ENCODE data around the gene FAIM.
"Not testable (repeated sequence)": the region's sequence is repeated elsewhere in the genome, so short reads cannot be mapped to it uniquely, and the experiment has no call there.

FAIM gene

GRCh38 chr3:138593488-138594149 lies 15.0 kb upstream of the FAIM start:
- Mint-ChIP-seq H3K36me3 (ENCODE audit: low read depth) (peaks cover 11% of the 10 kb centered on the region), H3K4me3 (peak overlapping the region; percentile 85 to 92 (median 91)), H3K27ac (peak overlapping the region; percentile 79 to 93 (median 88)), H3K27me3 (ENCODE audit: low read depth) (no peaks in the 10 kb centered on the region), H3K9me3 (no peaks in the 10 kb centered on the region), H3K4me1 (no peaks in the 10 kb centered on the region)
- no peak for TF ChIP-seq CTCF (IDR thresholded peaks at IDR 0.05; ENCODE audit: unreplicated experiment in 3 of 3)

- Mint-ChIP-seq H3K4me1 (no peaks in the 10 kb centered on the region), H3K27ac (peak within 1 kb of the TSS; percentile 79 to 94 (median 93)), H3K27me3 (ENCODE audit: low read depth) (no peaks in the 10 kb centered on the region), H3K36me3 (ENCODE audit: low read depth) (peaks cover 6% of the 10 kb centered on the region), H3K4me3 (peak within 1 kb of the TSS; percentile 85 to 92 (median 91)), H3K9me3 (no peaks in the 10 kb centered on the region)
- peak; percentile 86 to 99 (median 95) for TF ChIP-seq CTCF (IDR thresholded peaks at IDR 0.05; ENCODE audit: unreplicated experiment in 3 of 3)
These were observed 14.2 kb upstream of the FAIM start, which contains the start of gene CEP70 for GRCh38 chr3:138594150-138594934. Gene CEP70, minus strand, starts transcription at chr3:138594260. Its CDS starts 21,333 bp downstream, at chr3:138572927.

- no peaks in the 10 kb centered on the region for H3K9me3 Mint-ChIP-seq
- H3K27ac Mint-ChIP-seq = peak overlapping the region; percentile 75 to 94 (median 93)
- H3K4me1 Mint-ChIP-seq = no peaks in the 10 kb centered on the region
- peaks cover 6% of the 10 kb centered on the region for H3K36me3 Mint-ChIP-seq (ENCODE audit: low read depth)
- H3K27me3 Mint-ChIP-seq (ENCODE audit: low read depth) = no peaks in the 10 kb centered on the region
- H3K4me3 Mint-ChIP-seq = peak overlapping the region; percentile 85 to 92 (median 91)
- TF ChIP-seq CTCF (IDR thresholded peaks at IDR 0.05; ENCODE audit: unreplicated experiment in 3 of 3) = no peak
These were observed 13.5 kb upstream of the FAIM start for GRCh38 chr3:138594935-138595610.

- not testable (repeated sequence) for H3K27ac Mint-ChIP-seq; H3K4me1 Mint-ChIP-seq; H3K36me3 Mint-ChIP-seq (ENCODE audit: low read depth); H3K4me3 Mint-ChIP-seq; H3K27me3 Mint-ChIP-seq (ENCODE audit: low read depth); H3K9me3 Mint-ChIP-seq
These were observed 11.2 kb upstream of the FAIM start for GRCh38 chr3:138597186-138597976.

- no peak for TF ChIP-seq CTCF (IDR thresholded peaks at IDR 0.05; ENCODE audit: unreplicated experiment in 3 of 3)
- Mint-ChIP-seq H3K27me3 (ENCODE audit: low read depth) (no peaks in the 10 kb centered on the region), H3K27ac (no peak overlapping the region), H3K4me3 (no peak overlapping the region), H3K36me3 (ENCODE audit: low read depth) (peaks cover 4% of the 10 kb centered on the region), H3K9me3 (peaks cover 6% of the 10 kb centered on the region), H3K4me1 (no peaks in the 10 kb centered on the region)
These were observed 10.0 kb upstream of the FAIM start for GRCh38 chr3:138598534-138598933.

Data from nephron (organoid).